Naive thymus-derived CD4-positive, alpha-beta T cell (primary cell): ENCODE measurements around the gene PMEL. TPM values are rescaled to one million over a fixed set of nuclear protein-coding genes. Genes with fewer than 3 reads are reported as not detected.
A peak's percentile ranks its signal among the peaks of the same experiment; 100 is the strongest.
"Not testable (repeated sequence)": the region's sequence is repeated elsewhere in the genome, so short reads cannot be mapped to it uniquely, and the experiment has no call there.

Source experiments
- ATAC-seq: fragments of 150-1000 bp; cut with Tn5 transposase; 2 replicates; pipeline ENCODE4 v1.10.0; 2021; ENCODE audit warnings: mild to moderate bottlenecking, moderate library complexity
- CTCF ChIA-PET: fragments of 350-600 bp; sonication (Branson Sonifier 250); formaldehyde crosslinking; loops from one replicate; lab custom pipeline; 2021; ENCODE audit warnings: antibody characterized with exemption; lab: Charles Lee
- POLR2A ChIA-PET: fragments of 350-600 bp; sonication (Branson Sonifier 250); formaldehyde crosslinking; loops from one replicate; lab custom pipeline; 2021; ENCODE audit warnings: antibody characterized with exemption, inconsistent platforms; lab: Charles Lee
- DNase-seq, 9 donors: peaks; one replicate each; pipeline versions ENCODE4 v3.0.0 to v3.0.0-alpha.2; 2020 to 2022; ENCODE audit warnings: mixed read lengths in 1 of 9
- H3K27ac ChIP-seq: one replicate; pipeline ENCODE4 v1.7.0; 2013; ENCODE audit warnings: mild to moderate bottlenecking, low read depth, low read length, moderate library complexity
- H3K27me3 ChIP-seq, 2 donors: one replicate each; pipeline ENCODE4 v1.7.0; 2013; ENCODE audit warnings: low read length in 2 of 2, mild to moderate bottlenecking in 2 of 2, moderate library complexity in 2 of 2; ENCODE audit not compliant: control insufficient read depth in 2 of 2, insufficient read depth in 2 of 2
- H3K36me3 ChIP-seq, 3 experiments: 1 replicate in 2 of 3; 2 replicates in 1 of 3; pipeline ENCODE4 v1.7.0; 2013; ENCODE audit warnings: low read length in 3 of 3, mild to moderate bottlenecking in 3 of 3, moderate library complexity in 1 of 3; ENCODE audit not compliant: insufficient read depth in 3 of 3, control insufficient read depth in 2 of 3
- H3K4me1 ChIP-seq, 2 donors: one replicate each; pipeline ENCODE4 v1.7.0; 2013; ENCODE audit warnings: low read length in 2 of 2, mild to moderate bottlenecking in 2 of 2, moderate library complexity in 1 of 2; ENCODE audit not compliant: control insufficient read depth in 2 of 2, insufficient read depth in 2 of 2
- H3K4me3 ChIP-seq: 2 replicates; pipeline ENCODE4 v1.7.0; 2013; ENCODE audit warnings: mild to moderate bottlenecking, low read length
- H3K9me3 ChIP-seq, 3 experiments: 1 replicate in 2 of 3; 2 replicates in 1 of 3; pipeline ENCODE4 v1.7.0; 2013; ENCODE audit warnings: low read length in 3 of 3; ENCODE audit not compliant: control insufficient read depth in 2 of 3
- H3K27ac Mint-ChIP-seq, 9 donors: one replicate each; pipeline ENCODE4 v1.8.0; 2020 to 2022; ENCODE audit warnings: mixed read lengths in 9 of 9, mild to moderate bottlenecking in 8 of 9, moderate library complexity in 5 of 9, inconsistent platforms in 2 of 9
- H3K27me3 Mint-ChIP-seq, 5 donors: one replicate each; pipeline ENCODE4 v1.8.0; 2021 to 2022; ENCODE audit warnings: mixed read lengths in 5 of 5, mild to moderate bottlenecking in 1 of 5
- H3K36me3 Mint-ChIP-seq, 5 donors: one replicate each; pipeline ENCODE4 v1.8.0; 2020 to 2022; ENCODE audit warnings: mixed read lengths in 5 of 5, mild to moderate bottlenecking in 3 of 5, inconsistent platforms in 1 of 5
- H3K4me1 Mint-ChIP-seq, 7 donors: one replicate each; pipeline ENCODE4 v1.8.0; 2020 to 2022; ENCODE audit warnings: mixed read lengths in 7 of 7, mild to moderate bottlenecking in 3 of 7, inconsistent platforms in 1 of 7
- H3K4me3 Mint-ChIP-seq, 10 donors: one replicate each; pipeline ENCODE4 v1.8.0; 2020 to 2022; ENCODE audit warnings: mild to moderate bottlenecking in 10 of 10, mixed read lengths in 10 of 10, moderate library complexity in 6 of 10, inconsistent platforms in 2 of 10
- H3K9me3 Mint-ChIP-seq, 11 donors: one replicate each; pipeline ENCODE4 v1.8.0; 2020 to 2022; ENCODE audit warnings: mixed read lengths in 11 of 11, mild to moderate bottlenecking in 4 of 11, inconsistent platforms in 1 of 11, moderate library complexity in 1 of 11
- intact Hi-C, 2 donors: fragments of 100-400 bp; cut with micrococcal nuclease; formaldehyde crosslinking; loops; one replicate each; pipeline ENCODE4 v1.15.1; 2023
- polyA plus RNA-seq, 2 donors: library from polyadenylated mRNA; unstranded; fragments of 300-500 nt; fragmentation: Illumina TruSeq; gene quantifications; one replicate each; pipeline ENCODE4 v1.2.3, GENCODE V29; 2021
- total RNA-seq, 6 experiments: library from RNA in 5 of 6; stranded (reverse) in 5 of 6; gene quantifications; 1 replicate in 5 of 6; 2 replicates in 1 of 6; pipeline ENCODE4 v1.2.3 and lab custom pipeline; 2021 to 2026

PMEL gene
- total and polyA plus RNA-seq, 7 experiments from 2014 or later: 0.09 to 0.57 TPM; not detected in 5

DNA sequence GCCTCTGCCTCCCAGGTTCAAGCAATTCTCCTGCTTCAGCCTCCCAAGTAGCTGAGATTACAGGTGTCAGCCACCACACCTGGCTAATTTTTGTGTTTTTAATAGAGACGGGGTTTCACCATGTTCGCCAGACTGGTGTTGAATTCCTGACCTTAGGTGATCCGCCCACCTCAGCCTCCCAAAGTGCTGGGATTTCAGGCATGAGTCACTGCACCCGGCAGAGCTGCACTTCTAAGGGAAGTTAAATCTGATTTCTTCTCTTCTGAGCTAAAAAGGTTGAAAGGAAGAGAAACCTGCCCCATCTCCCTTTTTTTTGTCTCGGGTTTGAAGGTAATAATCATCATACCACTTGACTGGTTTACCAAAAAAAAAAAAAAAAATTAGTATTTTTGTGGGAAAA, 16.0 kb upstream of the PMEL start:
- H3K27me3 ChIP-seq, H3K27ac ChIP-seq, ATAC-seq, H3K4me3 ChIP-seq, H3K27me3 Mint-ChIP-seq, intact Hi-C loops, DNase-seq, H3K9me3 ChIP-seq, H3K4me1 ChIP-seq, H3K4me3 Mint-ChIP-seq, H3K9me3 Mint-ChIP-seq: not testable (repeated sequence)
- H3K36me3 ChIP-seq: peaks cover 0 to 37% (median 11%) of the 10 kb centered on the region in 3 experiments
- POLR2A ChIA-PET: interaction anchor here (0.6 to 5.6 kb wide), 5 partner anchors 7 to 664 kb away, joined by 3 to 36 read pairs (median 5); partner anchors contain the start of gene RAB5B
- peaks cover 19 to 47% (median 38%) of the 10 kb centered on the region in 7 donors for H3K4me1 Mint-ChIP-seq
- CTCF ChIA-PET: interaction anchor here (0.6 to 1.1 kb wide), 4 partner anchors 12 to 286 kb away, joined by 3 read pairs; partner anchors contain the start of gene ZC3H10
- H3K27ac Mint-ChIP-seq: peak overlapping the region in 1 of 9 donors; percentile 65
- H3K36me3 Mint-ChIP-seq: peaks cover 0 to 28% (median 3%) of the 10 kb centered on the region in 5 donors

DNA sequence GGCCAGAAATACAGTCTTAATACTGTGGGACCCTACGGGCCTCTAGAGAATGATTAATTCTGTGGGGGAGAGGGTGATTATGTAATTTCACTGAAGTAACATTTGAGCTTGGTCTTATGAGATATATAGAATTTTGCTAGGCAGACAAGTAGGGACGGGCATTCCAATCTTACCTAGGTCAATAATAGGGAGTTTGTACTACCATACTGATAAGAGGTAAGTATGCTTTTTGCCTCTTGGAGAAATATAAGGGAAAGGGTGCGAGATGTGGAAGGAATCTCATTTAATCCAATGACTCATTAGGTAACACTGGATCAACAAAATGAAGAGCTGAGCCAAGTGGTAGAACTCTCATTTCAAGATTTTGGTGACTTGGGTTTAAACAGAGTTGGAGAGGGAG, 13.2 kb upstream of the PMEL start:
- Mint-ChIP-seq H3K36me3 (peaks cover 0 to 28% (median 3%) of the 10 kb centered on the region in 5 donors), H3K4me1 (peaks cover 23 to 57% (median 47%) of the 10 kb centered on the region in 7 donors), H3K9me3 (no peaks in the 10 kb centered on the region), H3K27ac (peak overlapping the region in 3 of 9 donors; percentile 14 to 51 (median 24)), H3K4me3 (peak overlapping the region in 1 of 10 donors; percentile 28), H3K27me3 (no peaks in the 10 kb centered on the region)
- CTCF ChIA-PET: no interaction called here
- no peaks in the 10 kb centered on the region for H3K27me3 ChIP-seq
- intact Hi-C loops: loop anchor here in 1 of 2 donors (10.0 kb wide), 1 partner anchor 206 kb away; the partner anchor contains the start of gene SMARCC2
- peaks cover 3 to 19% of the 10 kb centered on the region in 2 donors for H3K4me1 ChIP-seq
- ATAC-seq (no peak), DNase-seq (no peak)
- H3K4me3 ChIP-seq: no peak overlapping the region
- peaks cover 0 to 28% (median 7%) of the 10 kb centered on the region in 3 experiments for H3K36me3 ChIP-seq
- no peaks in the 10 kb centered on the region for H3K9me3 ChIP-seq
- POLR2A ChIA-PET: interaction anchor here (0.8 kb wide), 1 partner anchor 18 kb away, joined by 4 read pairs; the partner anchor contains the start of gene SUOX
- H3K27ac ChIP-seq: no peak overlapping the region

DNA sequence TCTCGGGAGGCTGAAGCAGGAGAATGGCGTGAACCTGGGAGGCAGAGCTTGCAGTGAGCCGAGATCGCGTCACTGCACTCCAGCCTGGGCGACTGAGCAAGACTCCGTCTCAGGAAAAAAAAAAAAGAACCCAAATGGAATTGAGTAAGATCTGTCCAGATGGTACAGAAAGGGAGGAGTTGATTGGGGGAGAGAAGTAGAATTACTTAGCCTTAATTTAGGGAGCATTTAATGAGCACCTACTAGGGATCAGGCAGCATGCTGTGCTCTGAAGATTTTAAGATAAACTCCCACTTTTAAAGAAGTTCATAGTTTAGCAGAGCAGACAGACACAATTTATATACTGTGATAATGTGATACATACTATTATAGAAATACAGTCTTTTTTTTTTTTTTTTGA, 12.6 kb upstream of the PMEL start:
- H3K9me3 Mint-ChIP-seq: no peaks in the 10 kb centered on the region
- no peaks in the 10 kb centered on the region for H3K27me3 Mint-ChIP-seq
- H3K27me3 ChIP-seq: no peaks in the 10 kb centered on the region
- no peak overlapping the region for H3K27ac ChIP-seq
- H3K27ac Mint-ChIP-seq: peak overlapping the region in 2 of 9 donors; percentile 46 to 57
- peaks cover 18 to 57% (median 47%) of the 10 kb centered on the region in 7 donors for H3K4me1 Mint-ChIP-seq
- no peaks in the 10 kb centered on the region for H3K9me3 ChIP-seq
- peaks cover 0 to 23% (median 7%) of the 10 kb centered on the region in 3 experiments for H3K36me3 ChIP-seq
- no peak overlapping the region for H3K4me3 Mint-ChIP-seq
- POLR2A ChIA-PET: interaction anchor here (1.7 kb wide), 1 partner anchor 17 kb away, joined by 3 read pairs; no protein-coding TSS in a partner anchor
- ATAC-seq: no peak
- DNase-seq: no peak
- intact Hi-C loops: loop anchor here in 1 of 2 donors (10.0 kb wide), 1 partner anchor 206 kb away; the partner anchor contains the start of gene SMARCC2
- no peak overlapping the region for H3K4me3 ChIP-seq
- peaks cover 0 to 28% (median 3%) of the 10 kb centered on the region in 5 donors for H3K36me3 Mint-ChIP-seq
- CTCF ChIA-PET: no interaction called here
- peaks cover 3 to 19% of the 10 kb centered on the region in 2 donors for H3K4me1 ChIP-seq

DNA sequence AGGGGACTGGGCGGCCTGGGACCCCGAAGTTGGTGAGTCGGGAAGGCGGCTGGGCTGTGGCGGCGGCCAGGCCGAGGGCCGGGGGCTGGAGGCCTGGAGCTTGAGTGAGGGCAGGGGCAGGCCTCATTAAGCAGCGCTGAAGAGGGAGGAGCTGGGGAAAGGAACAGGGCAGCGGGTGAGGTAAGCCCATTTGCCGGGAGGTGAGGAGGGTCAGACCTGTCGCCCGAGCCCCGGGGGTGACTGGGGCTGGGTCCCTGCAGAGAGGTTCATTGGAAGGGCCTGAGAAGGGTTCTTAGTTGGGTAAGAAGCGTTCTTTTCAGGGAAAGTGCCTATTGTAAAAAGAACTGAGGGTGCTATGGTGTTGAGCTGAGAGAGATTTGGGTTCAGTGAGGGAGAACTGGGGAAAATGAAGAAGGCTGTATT, 8.5 kb upstream of the PMEL start:
- ATAC-seq (no peak), DNase-seq (peak in 1 of 9 donors; percentile 53)
- POLR2A ChIA-PET: interaction anchor here (0.6 to 3.3 kb wide), 44 partner anchors 10 to 671 kb away, joined by 3 to 51 read pairs (median 6); partner anchors contain the start of genes ATP5F1B, BLOC1S1, DGKA and DNAJC14
- Histone ChIP-seq H3K27ac (peak overlapping the region; percentile 88), H3K36me3 (peaks cover 0 to 8% (median 0%) of the 10 kb centered on the region in 3 experiments), H3K4me1 (peaks cover 8 to 19% of the 10 kb centered on the region in 2 donors), H3K4me3 (peak overlapping the region; percentile 84), H3K27me3 (no peaks in the 10 kb centered on the region), H3K9me3 (no peaks in the 10 kb centered on the region)
- CTCF ChIA-PET: interaction anchor here (0.6 to 2.0 kb wide), 10 partner anchors 10 to 236 kb away, joined by 3 to 7 read pairs (median 5); partner anchors contain the start of genes DNAJC14, ORMDL2 and SARNP
- no peak overlapping the region for H3K27ac Mint-ChIP-seq
- intact Hi-C loops: loop anchor here (1.0 to 10.0 kb wide), 5 partner anchors 8 to 663 kb away; partner anchors contain the start of genes CDK2 (in 1 of the 2), MYL6 (in 1 of the 2), PA2G4 (in 1 of the 2) and PMEL (in 1 of the 2)
- H3K9me3 Mint-ChIP-seq: no peaks in the 10 kb centered on the region
- peaks cover 0 to 17% (median 3%) of the 10 kb centered on the region in 5 donors for H3K36me3 Mint-ChIP-seq
- H3K4me1 Mint-ChIP-seq: peaks cover 18 to 36% (median 31%) of the 10 kb centered on the region in 7 donors
- H3K4me3 Mint-ChIP-seq: no peak overlapping the region
- no peaks in the 10 kb centered on the region for H3K27me3 Mint-ChIP-seq

DNA sequence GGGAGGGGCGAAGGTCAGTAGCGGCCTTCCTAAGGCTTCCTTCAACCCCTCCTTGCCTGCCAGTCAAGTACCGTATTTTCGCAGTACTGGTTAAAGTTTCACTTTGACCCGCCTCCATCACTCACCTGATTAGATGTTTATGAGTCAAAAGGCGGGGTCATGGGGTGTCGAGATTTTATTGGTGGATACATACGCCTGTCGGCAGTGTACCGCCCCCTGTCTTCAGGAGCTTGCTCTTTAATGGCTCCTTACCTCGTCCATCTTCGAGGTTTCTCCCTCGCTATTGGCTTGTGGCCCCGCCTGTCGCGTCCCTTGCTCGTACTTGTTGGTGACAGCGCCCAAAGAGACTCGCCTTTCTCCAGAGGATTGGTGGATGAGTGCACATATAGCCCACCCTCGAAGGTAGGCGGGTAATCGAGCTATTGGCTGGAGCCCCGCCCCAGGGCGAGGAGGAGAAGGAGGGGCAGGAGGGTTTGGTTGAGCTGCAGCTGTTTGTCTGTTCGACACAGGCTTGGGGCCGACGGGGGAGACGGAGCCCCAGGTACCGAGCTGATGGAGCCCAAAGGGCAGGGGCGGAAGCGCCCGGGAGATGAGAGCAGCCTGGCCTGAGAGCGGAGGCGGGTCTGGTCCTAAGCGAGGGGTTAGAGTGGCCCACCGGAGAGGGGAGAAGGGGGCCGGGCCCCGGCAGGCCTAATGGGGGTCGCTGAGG, 7.9 kb upstream of the PMEL start, which contains the start of gene RAB5B:
RAB5B (plus strand) TSS at position 480 of the 709 bp plus-strand sequence. CDS start 12,883 bp downstream, outside the sequence.
- Mint-ChIP-seq H3K36me3 (peaks cover 0 to 13% (median 3%) of the 10 kb centered on the region in 5 donors), H3K9me3 (no peaks in the 10 kb centered on the region), H3K4me1 (peaks cover 18 to 31% (median 26%) of the 10 kb centered on the region in 7 donors), H3K4me3 (no peak within 1 kb of the TSS), H3K27ac (no peak within 1 kb of the TSS), H3K27me3 (no peaks in the 10 kb centered on the region)
- Histone ChIP-seq H3K4me3 (peak within 1 kb of the TSS; percentile 84), H3K9me3 (no peaks in the 10 kb centered on the region), H3K27me3 (no peaks in the 10 kb centered on the region), H3K4me1 (peaks cover 8 to 19% of the 10 kb centered on the region in 2 donors), H3K36me3 (peaks cover 0 to 4% (median 0%) of the 10 kb centered on the region in 3 experiments), H3K27ac (peak within 1 kb of the TSS; percentile 88)
- ATAC-seq: peak; percentile 92
- ChIA-PET POLR2A (interaction anchor here (0.5 to 3.3 kb wide), 51 partner anchors 11 to 672 kb away, joined by 3 to 51 read pairs (median 4); partner anchors contain the start of genes ATP5F1B, BLOC1S1, CNPY2 and DGKA), CTCF (interaction anchor here (0.6 to 2.0 kb wide), 11 partner anchors 11 to 663 kb away, joined by 3 to 7 read pairs (median 5); partner anchors contain the start of genes DNAJC14, ORMDL2 and SARNP)
- intact Hi-C loops: loop anchor here (1.0 to 10.0 kb wide), 22 partner anchors 7 to 664 kb away; partner anchors contain the start of genes PA2G4 (in 2 of the 2), RPS26 (in 2 of the 2), SARNP (in 2 of the 2) and ZC3H10 (in 2 of the 2)
- DNase-seq: peak; percentile 81 to 100 (median 98)
